PFSK-1 (cell line): ENCODE results near the gene TOX2.

Experiments used
- FOXP2 ChIP-seq: optimal IDR thresholded peaks from 2 replicates; pipeline ENCODE3; 2011; ENCODE audit warnings: borderline replicate concordance, control low read depth, inconsistent platforms; ENCODE audit not compliant: insufficient read depth; ENCODE audit errors: extremely low read length, extremely low read depth
- POLR2AphosphoS5 ChIP-seq: IDR thresholded peaks from 2 replicates; pipeline ENCODE4 v1.6.1; 2012; ENCODE audit warnings: low read depth, mild to moderate bottlenecking, control low read depth, low read length, moderate library complexity
- SIN3A ChIP-seq: IDR thresholded peaks from 2 replicates; pipeline ENCODE4 v1.6.1; 2012; ENCODE audit warnings: mild to moderate bottlenecking, low read length, moderate library complexity, borderline replicate concordance; ENCODE audit not compliant: insufficient read depth
- TAF1 ChIP-seq: IDR thresholded peaks from 2 replicates; pipeline ENCODE4 v1.6.1; 2012; ENCODE audit warnings: low read length, control low read depth, borderline replicate concordance; ENCODE audit not compliant: insufficient read depth
- TF ChIP-seq, protein P1 (sequence below), 2 experiments: IDR thresholded peaks; 2 replicates each; pipeline versions ENCODE4 v1.6.1 to v1.8.0; 2011 to 2012; ENCODE audit warnings: low read depth in 2 of 2, low read length in 2 of 2, control low read depth in 1 of 2, inconsistent platforms in 1 of 2, mild to moderate bottlenecking in 1 of 2, moderate library complexity in 1 of 2; ENCODE audit not compliant: insufficient read depth in 1 of 2

DNA sequence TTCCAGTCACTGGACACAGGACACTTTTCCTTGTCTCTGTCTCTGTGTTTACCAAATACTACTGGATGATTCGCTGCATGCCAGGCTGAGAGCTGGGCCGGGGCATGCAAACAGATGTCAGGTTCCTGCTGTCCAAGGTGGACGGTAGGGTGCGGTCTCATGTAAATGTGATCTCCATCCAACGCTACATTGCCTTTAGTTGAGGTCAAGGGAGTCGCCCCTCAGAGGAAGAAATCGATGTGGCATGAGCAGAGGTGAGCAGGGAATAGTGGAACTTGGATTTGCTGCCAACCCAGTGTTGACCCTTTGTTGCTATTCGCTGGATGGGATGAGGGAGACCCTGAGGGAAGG, 9.8 kb upstream of the TOX2 start:
- TF ChIP-seq FOXP2 (no peak), POLR2AphosphoS5 (no peak), TAF1 (no peak), SIN3A (no peak)
- TF ChIP-seq, protein P1, sequence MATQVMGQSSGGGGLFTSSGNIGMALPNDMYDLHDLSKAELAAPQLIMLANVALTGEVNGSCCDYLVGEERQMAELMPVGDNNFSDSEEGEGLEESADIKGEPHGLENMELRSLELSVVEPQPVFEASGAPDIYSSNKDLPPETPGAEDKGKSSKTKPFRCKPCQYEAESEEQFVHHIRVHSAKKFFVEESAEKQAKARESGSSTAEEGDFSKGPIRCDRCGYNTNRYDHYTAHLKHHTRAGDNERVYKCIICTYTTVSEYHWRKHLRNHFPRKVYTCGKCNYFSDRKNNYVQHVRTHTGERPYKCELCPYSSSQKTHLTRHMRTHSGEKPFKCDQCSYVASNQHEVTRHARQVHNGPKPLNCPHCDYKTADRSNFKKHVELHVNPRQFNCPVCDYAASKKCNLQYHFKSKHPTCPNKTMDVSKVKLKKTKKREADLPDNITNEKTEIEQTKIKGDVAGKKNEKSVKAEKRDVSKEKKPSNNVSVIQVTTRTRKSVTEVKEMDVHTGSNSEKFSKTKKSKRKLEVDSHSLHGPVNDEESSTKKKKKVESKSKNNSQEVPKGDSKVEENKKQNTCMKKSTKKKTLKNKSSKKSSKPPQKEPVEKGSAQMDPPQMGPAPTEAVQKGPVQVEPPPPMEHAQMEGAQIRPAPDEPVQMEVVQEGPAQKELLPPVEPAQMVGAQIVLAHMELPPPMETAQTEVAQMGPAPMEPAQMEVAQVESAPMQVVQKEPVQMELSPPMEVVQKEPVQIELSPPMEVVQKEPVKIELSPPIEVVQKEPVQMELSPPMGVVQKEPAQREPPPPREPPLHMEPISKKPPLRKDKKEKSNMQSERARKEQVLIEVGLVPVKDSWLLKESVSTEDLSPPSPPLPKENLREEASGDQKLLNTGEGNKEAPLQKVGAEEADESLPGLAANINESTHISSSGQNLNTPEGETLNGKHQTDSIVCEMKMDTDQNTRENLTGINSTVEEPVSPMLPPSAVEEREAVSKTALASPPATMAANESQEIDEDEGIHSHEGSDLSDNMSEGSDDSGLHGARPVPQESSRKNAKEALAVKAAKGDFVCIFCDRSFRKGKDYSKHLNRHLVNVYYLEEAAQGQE (IDR thresholded peaks at IDR 0.05; ENCODE audit: insufficient read depth in 1 of 2, low read depth in 2 of 2, low read length in 2 of 2) = no peak
